ENCODE data around the gene RERE.

Gene RERE

DNA sequence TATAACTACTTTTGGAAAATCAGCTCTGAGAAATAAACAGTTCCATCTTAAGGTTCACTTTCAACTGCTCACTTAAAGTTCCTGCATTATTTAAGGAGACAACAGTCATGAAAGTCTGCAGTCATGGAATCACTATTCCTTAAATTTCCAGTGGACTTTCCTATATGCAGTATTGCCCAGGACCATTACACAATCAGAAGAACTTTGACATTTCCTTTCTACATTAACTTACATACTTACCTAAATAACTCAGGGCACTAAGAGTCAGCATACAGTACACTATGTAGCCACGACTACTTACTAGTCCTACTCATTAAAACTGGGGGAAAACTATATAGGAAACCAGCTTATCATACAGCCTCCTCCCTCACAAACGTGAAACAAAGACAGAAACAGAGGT, 279.4 kb downstream of the RERE start:
- DNase-seq, result no peak

GRCh38 chr1:8536515-8536914, 280.9 kb downstream of the RERE start:
- no peak for DNase-seq

DNA sequence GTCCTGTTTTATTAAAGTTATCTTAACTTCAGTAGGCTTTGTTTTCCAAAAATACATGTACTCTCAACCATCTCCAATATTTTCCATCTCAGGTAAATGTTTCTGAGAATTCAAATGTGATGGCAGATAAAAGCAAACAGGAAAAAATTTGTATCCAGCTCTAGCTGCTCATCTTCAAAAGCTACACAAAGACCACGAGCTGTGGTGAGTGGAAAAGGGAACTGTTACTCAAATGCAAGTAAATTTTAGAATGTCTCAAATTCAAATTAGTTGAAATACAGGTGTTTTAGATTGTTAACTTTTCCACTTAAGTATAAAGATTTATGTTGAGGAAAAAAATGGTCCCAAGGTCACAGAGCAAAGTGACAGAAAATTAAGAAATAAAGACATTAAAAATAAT, 283.5 kb downstream of the RERE start:
- no peak for DNase-seq

DNA sequence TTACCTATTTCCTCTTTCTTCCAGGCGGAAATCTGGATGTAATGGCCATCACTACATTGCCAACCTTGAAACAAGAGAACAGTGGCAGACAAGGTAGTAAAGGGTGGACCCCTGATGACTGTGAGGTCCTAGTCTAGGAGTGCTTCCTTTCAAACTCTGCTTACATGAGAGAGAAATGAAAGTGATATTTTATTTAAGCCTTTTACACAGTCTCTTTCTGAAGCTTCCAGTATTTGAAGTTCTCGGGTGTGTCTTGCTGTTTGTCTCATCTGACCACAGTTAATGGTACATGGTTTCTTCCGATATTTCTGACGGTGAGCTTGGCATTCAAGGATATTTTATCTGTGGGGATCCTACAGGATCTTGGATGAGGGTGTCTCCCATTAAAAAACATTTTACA, 284.3 kb downstream of the RERE start:
- DNase-seq, result no peak

DNA sequence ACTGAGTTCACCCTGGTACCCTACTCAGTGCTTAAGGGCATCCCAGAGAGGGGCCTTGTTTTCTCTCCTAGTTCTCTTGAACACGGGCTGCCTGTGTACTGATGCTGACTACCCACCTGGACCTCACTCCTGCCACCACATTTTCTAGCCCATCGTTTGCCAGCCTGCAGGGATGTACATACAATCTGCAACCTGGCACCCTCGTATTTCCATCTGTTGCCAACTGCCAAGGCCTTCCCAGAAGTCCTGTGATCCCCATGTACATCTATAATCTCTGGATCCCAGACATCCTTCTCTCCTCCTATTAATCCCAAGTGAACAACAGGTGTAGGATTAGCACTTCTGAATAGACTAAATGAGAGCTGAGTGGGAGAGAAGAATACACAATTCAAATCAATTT, 287.5 kb downstream of the RERE start:
- no peak for DNase-seq

DNA sequence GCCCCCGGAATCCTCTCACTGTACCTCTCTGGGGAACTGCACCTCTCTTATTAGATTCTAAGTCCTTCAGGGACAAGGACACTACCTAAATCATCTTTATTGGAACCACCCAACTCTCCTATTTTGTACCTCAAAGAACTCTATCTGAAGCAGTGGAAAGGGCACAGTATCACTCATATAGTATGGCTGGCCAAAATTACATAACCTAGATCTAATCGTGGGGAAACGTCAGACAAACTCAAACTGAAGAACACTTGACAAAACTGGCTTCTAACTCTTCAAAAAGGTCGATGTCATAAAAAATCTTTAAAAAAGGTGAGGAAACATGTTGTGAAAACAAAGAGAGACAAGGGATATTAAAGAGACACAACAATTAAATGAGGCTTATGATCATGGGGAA, 289.5 kb downstream of the RERE start:
- no peak for DNase-seq

DNA sequence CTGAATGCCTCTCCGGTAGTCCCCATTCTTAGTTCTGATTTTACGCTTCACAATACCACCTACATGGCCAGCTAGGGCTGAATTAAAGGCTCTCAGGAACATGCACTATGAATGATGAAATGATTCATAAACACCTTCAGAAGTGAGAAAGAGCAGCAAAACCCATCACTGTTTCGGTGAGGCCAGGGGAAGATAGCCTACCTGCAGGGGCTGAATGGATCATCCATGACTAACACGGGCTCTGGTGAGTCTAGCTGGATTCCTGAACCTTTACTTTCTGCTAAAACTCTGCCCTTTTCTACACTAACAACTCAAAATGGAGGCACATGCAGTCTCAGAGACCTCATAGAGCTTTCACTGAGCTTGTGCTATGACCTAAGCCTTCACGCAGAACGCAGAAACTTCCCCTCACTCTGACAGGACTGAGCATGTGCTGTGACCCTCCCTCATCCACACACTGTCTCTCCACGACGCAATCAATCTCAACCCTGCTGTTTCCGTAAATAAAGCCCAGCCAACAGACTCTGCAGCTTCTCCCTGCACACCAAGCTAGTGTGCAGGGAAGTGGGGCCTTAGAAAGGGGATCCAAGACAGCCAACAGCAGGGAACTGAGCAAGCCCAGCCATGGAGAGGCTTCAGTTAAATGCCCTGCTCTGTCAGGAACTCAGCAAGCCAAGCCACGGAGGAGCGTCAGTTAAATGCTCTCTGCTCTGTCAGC, 291.7 kb downstream of the RERE start:
- DNase-seq, result peak; percentile 95 to 96

DNA sequence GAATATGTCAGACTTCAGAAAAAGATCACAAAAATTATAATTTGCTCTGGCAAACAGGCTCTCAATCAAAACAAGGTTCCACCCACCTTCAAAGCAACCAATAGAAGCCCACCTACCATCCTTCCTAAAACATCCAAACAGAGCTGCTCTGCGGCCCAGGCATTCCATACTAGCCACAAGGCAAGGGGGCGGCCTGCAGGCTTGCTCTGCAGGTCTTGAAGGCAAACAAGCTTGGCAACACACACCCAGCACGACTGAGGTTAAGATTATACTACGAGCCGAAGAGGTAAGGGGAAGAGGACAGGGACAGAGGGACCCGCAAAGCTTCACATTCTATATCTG, 292.3 kb downstream of the RERE start:
- DNase-seq, result no peak

- no peak for DNase-seq
Observed at GRCh38 chr1:8524627-8525157, 292.7 kb downstream of the RERE start.

- no peak for DNase-seq
Observed at GRCh38 chr1:8523666-8524206, 293.7 kb downstream of the RERE start.

- DNase-seq, result no peak
Observed at GRCh38 chr1:8520483-8520966, 296.9 kb downstream of the RERE start.

- no peak for DNase-seq
Observed at GRCh38 chr1:8519167-8519566, 298.3 kb downstream of the RERE start.

- DNase-seq, result no peak
Observed at GRCh38 chr1:8518490-8518801, 299.0 kb downstream of the RERE start.

GRCh38 chr1:8517661-8518489, 299.6 kb downstream of the RERE start:
- no peak for DNase-seq

- no peak for DNase-seq
Observed at GRCh38 chr1:8516793-8517556, 300.5 kb downstream of the RERE start.

DNA sequence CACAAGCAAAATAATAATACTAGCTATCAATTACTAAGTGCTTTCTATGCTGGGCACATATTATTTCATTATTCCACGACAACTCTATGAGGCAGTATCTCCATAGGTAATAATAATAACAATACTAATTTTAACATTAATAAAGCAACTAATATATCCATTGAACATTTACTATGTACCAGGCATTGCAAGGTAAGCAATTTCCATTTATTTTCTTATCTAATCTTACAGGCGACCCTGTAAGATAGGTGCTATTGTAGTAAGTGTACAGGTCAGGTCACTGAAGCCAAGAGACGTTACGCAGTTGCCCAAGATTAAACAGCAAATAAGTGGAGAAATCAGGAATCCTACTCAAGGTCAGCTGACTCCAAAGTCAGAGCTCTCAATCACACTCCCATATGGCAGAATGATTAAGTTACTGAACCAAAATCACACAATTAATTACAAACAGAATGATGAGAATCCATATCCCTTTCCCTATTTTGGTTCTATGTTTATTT, 301.1 kb downstream of the RERE start:
- DNase-seq, result no peak

DNA sequence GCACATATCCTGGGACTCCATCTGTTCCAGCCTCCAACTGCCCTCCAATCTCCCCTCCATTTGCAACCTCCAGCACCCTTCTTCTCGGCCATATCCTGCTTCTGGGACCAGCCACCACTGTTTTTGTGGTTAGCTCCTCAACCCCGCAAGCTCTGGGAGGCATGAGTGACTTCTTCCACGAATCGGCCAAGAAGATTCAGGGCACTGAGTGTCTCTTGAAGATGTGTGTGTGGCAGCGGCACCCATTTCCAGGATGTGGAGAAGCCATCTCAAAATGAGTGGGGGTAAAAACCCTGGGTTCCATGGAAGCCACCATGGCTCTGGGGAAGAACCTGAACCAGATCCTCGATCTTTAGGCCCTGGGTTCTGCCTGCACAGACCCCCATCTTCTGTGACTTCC, 304.9 kb downstream of the RERE start:
- no peak for DNase-seq

GRCh38 chr1:8510041-8510823, 307.2 kb downstream of the RERE start:
- peak; percentile 42 to 64 for DNase-seq

- DNase-seq, result no peak
Observed at GRCh38 chr1:8509579-8509978, 307.9 kb downstream of the RERE start.

GRCh38 chr1:8506995-8507615, 310.3 kb downstream of the RERE start:
- DNase-seq, result peak in 1 of 2 donors; percentile 8

DNA sequence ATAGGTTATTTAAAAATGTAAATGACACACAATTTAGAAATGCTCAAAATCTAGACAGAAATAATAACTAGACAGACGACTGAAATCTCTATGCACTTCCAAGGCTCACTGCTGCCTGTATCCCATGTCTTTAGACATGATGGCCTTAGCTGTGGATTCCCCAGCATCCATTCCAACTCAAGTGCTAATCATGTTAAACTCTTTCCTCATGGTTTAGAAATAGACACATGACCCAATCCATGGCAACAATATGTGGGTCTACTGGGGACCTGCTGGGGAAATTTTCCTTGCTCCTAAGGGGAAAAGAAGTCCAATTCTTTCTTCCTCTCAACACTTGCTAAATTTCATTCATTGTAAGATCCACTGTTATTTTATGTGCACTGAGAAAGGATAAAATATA, 311.0 kb downstream of the RERE start:
- DNase-seq, result no peak

GRCh38 chr1:8503842-8504241, 313.6 kb downstream of the RERE start:
- DNase-seq, result no peak

Data from inflammatory macrophage (primary cell).